CD4-positive, alpha-beta T cell (primary cell): ENCODE data around the gene RIPPLY2. TPM values are rescaled to one million over a fixed set of nuclear protein-coding genes. Genes with fewer than 3 reads are reported as not detected.

Source experiments
- ATAC-seq: fragments of 200-7000 bp; cut with Tn5 transposase; one replicate; pipeline ENCODE4 v1.10.0; 2022; ENCODE audit warnings: mild to moderate bottlenecking; ENCODE audit not compliant: poor library complexity
- CTCF ChIA-PET: fragments of 350-600 bp; sonication (Branson Sonifier 250); formaldehyde crosslinking; loops from one replicate; lab custom pipeline; 2021; ENCODE audit warnings: antibody characterized with exemption, inconsistent platforms; lab: Charles Lee
- POLR2A ChIA-PET: fragments of 350-600 bp; sonication (Branson Sonifier 250); formaldehyde crosslinking; loops from one replicate; lab custom pipeline; 2021; ENCODE audit warnings: antibody characterized with exemption, inconsistent platforms; lab: Charles Lee
- DNase-seq, 14 experiments: peaks; one replicate each; pipeline ENCODE4 v3.0.0-alpha.2; 2013 to 2020; ENCODE audit warnings: mixed read lengths in 2 of 14
- H3K27ac ChIP-seq, 2 donors: one replicate each; pipeline versions ENCODE4 v1.5.1 to v1.7.0; 2013; ENCODE audit warnings: low read length in 2 of 2, low read depth in 1 of 2, mild to moderate bottlenecking in 1 of 2
- H3K27me3 ChIP-seq, 2 experiments: 1 replicate in 1 of 2; 2 replicates in 1 of 2; pipeline versions ENCODE4 v1.6.1 to v1.7.0; 2013; ENCODE audit warnings: low read length in 2 of 2, control low read depth in 1 of 2, mild to moderate bottlenecking in 1 of 2, moderate library complexity in 1 of 2; ENCODE audit not compliant: insufficient read depth in 2 of 2, control insufficient read depth in 1 of 2
- H3K36me3 ChIP-seq: one replicate; pipeline ENCODE4 v1.6.1; 2013; ENCODE audit warnings: low read length, control low read depth; ENCODE audit not compliant: insufficient read depth
- H3K4me1 ChIP-seq: one replicate; pipeline ENCODE4 v1.6.1; 2013; ENCODE audit warnings: low read length, control low read depth; ENCODE audit not compliant: insufficient read depth
- H3K4me3 ChIP-seq: one replicate; pipeline ENCODE4 v1.5.1; 2013; ENCODE audit warnings: mild to moderate bottlenecking, low read length, moderate library complexity
- H3K9me3 ChIP-seq, 2 experiments: 1 replicate in 1 of 2; 2 replicates in 1 of 2; pipeline versions ENCODE4 v1.6.1 to v1.7.0; 2013; ENCODE audit warnings: low read length in 2 of 2, mild to moderate bottlenecking in 2 of 2, control low read depth in 1 of 2, moderate library complexity in 1 of 2; ENCODE audit not compliant: control insufficient read depth in 1 of 2, insufficient read depth in 1 of 2
- H3K27ac Mint-ChIP-seq: one replicate; pipeline ENCODE4 v1.8.0; 2020; ENCODE audit warnings: mixed read lengths
- H3K27me3 Mint-ChIP-seq: one replicate; pipeline ENCODE4 v1.8.0; 2021; ENCODE audit warnings: mixed read lengths
- H3K36me3 Mint-ChIP-seq: one replicate; pipeline ENCODE4 v1.8.0; 2021; ENCODE audit warnings: low read depth, mixed read lengths
- H3K4me1 Mint-ChIP-seq: one replicate; pipeline ENCODE4 v1.8.0; 2021; ENCODE audit warnings: low read depth, mixed read lengths
- H3K4me3 Mint-ChIP-seq: one replicate; pipeline ENCODE4 v1.8.0; 2020; ENCODE audit warnings: mild to moderate bottlenecking, mixed read lengths
- H3K9me3 Mint-ChIP-seq: one replicate; pipeline ENCODE4 v1.8.0; 2020; ENCODE audit warnings: mixed read lengths
- intact Hi-C, 2 experiments: fragments of 100-400 bp; cut with DNase I in 1 of 2; cut with micrococcal nuclease in 1 of 2; formaldehyde crosslinking; loops; one replicate each; pipeline versions ENCODE4 v1.15.1 to v1.9.0; 2023 to 2025; cut with DNase I, micrococcal nuclease
- total RNA-seq, 174 experiments: library from RNA in 2 of 174; stranded (reverse) in 2 of 174; gene quantifications; one replicate each; pipeline ENCODE4 v1.2.3 and lab custom pipeline; 2021 to 2026
- TF ChIP-seq, protein P1 (sequence below): fragments of 200-600 bp; IDR thresholded peaks from one replicate; pipeline ENCODE4 v1.8.0; 2022; ENCODE audit warnings: antibody characterized with exemption, mild to moderate bottlenecking

The RIPPLY2 gene
- total RNA-seq, 2 experiments from 2014 or later: not detected

DNA sequence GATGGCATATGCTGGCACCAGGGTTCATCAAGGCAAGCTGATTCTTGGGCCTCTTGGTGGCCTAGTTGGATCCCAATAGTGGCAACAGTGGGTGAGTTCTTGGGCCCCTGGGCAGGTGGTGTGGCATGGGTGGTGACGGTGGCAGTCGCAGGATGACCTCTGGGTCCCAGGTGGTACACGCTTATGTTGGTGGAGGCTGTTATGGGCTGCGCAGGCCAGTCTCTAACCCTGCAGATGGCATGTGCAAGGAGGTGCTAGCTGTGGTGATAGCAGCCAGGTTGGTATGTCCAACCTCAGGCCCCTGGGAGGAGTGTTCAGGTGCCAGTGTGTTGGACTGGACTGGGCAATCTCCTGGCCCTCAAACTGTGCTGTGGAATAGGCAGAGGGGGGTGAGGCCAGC, 52.5 kb downstream of the RIPPLY2 start:
- Mint-ChIP-seq H3K36me3 (peaks cover 86% of the 10 kb centered on the region), H3K4me1 (peaks cover 59% of the 10 kb centered on the region), H3K4me3 (no peak overlapping the region), H3K27ac (no peak overlapping the region), H3K27me3 (no peaks in the 10 kb centered on the region), H3K9me3 (peaks cover 25% of the 10 kb centered on the region)
- intact Hi-C loops: loop anchor here in 1 of 2 experiments (10.0 kb wide), 1 partner anchor 411 kb away; no protein-coding TSS in a partner anchor
- DNase-seq (peak in 1 of 14 experiments; percentile 3), ATAC-seq (no peak)
- Histone ChIP-seq H3K4me3 (no peak overlapping the region), H3K36me3 (no peaks in the 10 kb centered on the region), H3K27me3 (no peaks in the 10 kb centered on the region), H3K4me1 (peaks cover 11% of the 10 kb centered on the region), H3K9me3 (peaks cover 14 to 15% of the 10 kb centered on the region in 2 experiments), H3K27ac (no peak overlapping the region)
- TF ChIP-seq, protein P1, sequence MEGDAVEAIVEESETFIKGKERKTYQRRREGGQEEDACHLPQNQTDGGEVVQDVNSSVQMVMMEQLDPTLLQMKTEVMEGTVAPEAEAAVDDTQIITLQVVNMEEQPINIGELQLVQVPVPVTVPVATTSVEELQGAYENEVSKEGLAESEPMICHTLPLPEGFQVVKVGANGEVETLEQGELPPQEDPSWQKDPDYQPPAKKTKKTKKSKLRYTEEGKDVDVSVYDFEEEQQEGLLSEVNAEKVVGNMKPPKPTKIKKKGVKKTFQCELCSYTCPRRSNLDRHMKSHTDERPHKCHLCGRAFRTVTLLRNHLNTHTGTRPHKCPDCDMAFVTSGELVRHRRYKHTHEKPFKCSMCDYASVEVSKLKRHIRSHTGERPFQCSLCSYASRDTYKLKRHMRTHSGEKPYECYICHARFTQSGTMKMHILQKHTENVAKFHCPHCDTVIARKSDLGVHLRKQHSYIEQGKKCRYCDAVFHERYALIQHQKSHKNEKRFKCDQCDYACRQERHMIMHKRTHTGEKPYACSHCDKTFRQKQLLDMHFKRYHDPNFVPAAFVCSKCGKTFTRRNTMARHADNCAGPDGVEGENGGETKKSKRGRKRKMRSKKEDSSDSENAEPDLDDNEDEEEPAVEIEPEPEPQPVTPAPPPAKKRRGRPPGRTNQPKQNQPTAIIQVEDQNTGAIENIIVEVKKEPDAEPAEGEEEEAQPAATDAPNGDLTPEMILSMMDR: no peak
- CTCF ChIA-PET: no interaction called here
- POLR2A ChIA-PET: no interaction called here

Other genes with a start within 250 kb of the RIPPLY2 start
- gene SNAP91, start 144.3 kb upstream of the RIPPLY2 start, total RNA-seq: not detected
- 10 to 100 TPM; 15.5 to 16.3 TPM for gene CYB5R4, start 6.3 kb downstream of the RIPPLY2 start, total RNA-seq
- not detected for gene MRAP2, start 180.4 kb downstream of the RIPPLY2 start, total RNA-seq